H9 (cell line): ENCODE measurements around the gene GRIK4. TPM values are rescaled to one million over a fixed set of nuclear protein-coding genes. Genes with fewer than 3 reads are reported as not detected.

ENCODE experiments used
- DNase-seq: peaks from one replicate; pipeline ENCODE4 v3.0.0-alpha.2; 2017
- H2AFZ ChIP-seq: one replicate; pipeline ENCODE4 v1.6.1; 2013; ENCODE audit warnings: mild to moderate bottlenecking, low read length, control low read depth, moderate library complexity
- H2AK5ac ChIP-seq: 2 replicates; pipeline ENCODE4 v1.6.1; 2013; ENCODE audit warnings: low read length, control low read depth, mixed read lengths; ENCODE audit not compliant: insufficient read length
- H2BK120ac ChIP-seq: one replicate; pipeline ENCODE4 v1.6.1; 2013; ENCODE audit warnings: low read depth, mild to moderate bottlenecking, low read length, control low read depth, inconsistent platforms; ENCODE audit not compliant: poor library complexity, severe bottlenecking
- H2BK12ac ChIP-seq: 2 replicates; pipeline ENCODE4 v1.6.1; 2013; ENCODE audit warnings: low read length, control low read depth, mixed read lengths, low read depth; ENCODE audit not compliant: insufficient read length
- H2BK15ac ChIP-seq: 2 replicates; pipeline ENCODE4 v1.6.1; 2013; ENCODE audit warnings: low read depth, low read length, control low read depth
- H2BK20ac ChIP-seq: one replicate; pipeline ENCODE4 v1.6.1; 2013; ENCODE audit warnings: low read depth, mild to moderate bottlenecking, low read length, control low read depth, inconsistent platforms; ENCODE audit not compliant: poor library complexity, severe bottlenecking
- H2BK5ac ChIP-seq: 2 replicates; pipeline ENCODE4 v1.6.1; 2013; ENCODE audit warnings: low read length, control low read depth, mixed read lengths; ENCODE audit not compliant: insufficient read length
- H3K14ac ChIP-seq: 2 replicates; pipeline ENCODE4 v1.6.1; 2013; ENCODE audit warnings: low read length, control low read depth; ENCODE audit not compliant: insufficient read depth
- H3K18ac ChIP-seq: 2 replicates; pipeline ENCODE4 v1.6.1; 2013; ENCODE audit warnings: low read depth, mild to moderate bottlenecking, mixed read lengths, low read length, control low read depth; ENCODE audit not compliant: insufficient read length
- H3K23ac ChIP-seq: 2 replicates; pipeline ENCODE4 v1.6.1; 2013; ENCODE audit warnings: low read length, control low read depth, mixed read lengths, low read depth; ENCODE audit not compliant: insufficient read length
- H3K23me2 ChIP-seq: 2 replicates; pipeline ENCODE4 v1.6.1; 2013; ENCODE audit warnings: low read depth, mild to moderate bottlenecking, mixed read lengths, low read length, control low read depth; ENCODE audit not compliant: insufficient read length, poor library complexity, severe bottlenecking
- H3K27ac ChIP-seq: 2 replicates; pipeline ENCODE4 v1.5.1; 2013; ENCODE audit warnings: low read length, control low read depth, mixed read lengths, low read depth; ENCODE audit not compliant: insufficient read length
- H3K27me3 ChIP-seq: 2 replicates; pipeline ENCODE4 v1.6.1; 2013; ENCODE audit warnings: low read length, control low read depth, inconsistent platforms; ENCODE audit not compliant: insufficient read depth
- H3K4ac ChIP-seq: 2 replicates; pipeline ENCODE4 v1.6.1; 2013; ENCODE audit warnings: low read depth, mild to moderate bottlenecking, control low read depth, inconsistent platforms, low read length, moderate library complexity
- H3K4me1 ChIP-seq: 2 replicates; pipeline ENCODE4 v1.6.1; 2013; ENCODE audit warnings: low read length, control low read depth, inconsistent platforms; ENCODE audit not compliant: insufficient read depth
- H3K4me2 ChIP-seq: 2 replicates; pipeline ENCODE4 v1.6.1; 2013; ENCODE audit warnings: low read length, control low read depth, mixed read lengths; ENCODE audit not compliant: insufficient read length, insufficient read depth
- H3K56ac ChIP-seq: 2 replicates; pipeline ENCODE4 v1.6.1; 2013; ENCODE audit warnings: low read depth, mild to moderate bottlenecking, mixed read lengths, low read length, control low read depth; ENCODE audit not compliant: insufficient read length
- H3K79me1 ChIP-seq: 2 replicates; pipeline ENCODE4 v1.6.1; 2013; ENCODE audit warnings: low read depth, mild to moderate bottlenecking, moderate library complexity, low read length, control low read depth, inconsistent platforms; ENCODE audit not compliant: insufficient read depth, poor library complexity, severe bottlenecking
- H3K79me2 ChIP-seq: 2 replicates; pipeline ENCODE4 v1.6.1; 2013; ENCODE audit warnings: low read length, control low read depth, inconsistent platforms; ENCODE audit not compliant: insufficient read depth
- H3K9ac ChIP-seq: 2 replicates; pipeline ENCODE4 v1.6.1; 2013; ENCODE audit warnings: low read length, control low read depth, mixed read lengths; ENCODE audit not compliant: insufficient read length; ENCODE audit errors: extremely low read depth
- H3K9me3 ChIP-seq: one replicate; pipeline ENCODE4 v1.6.1; 2013; ENCODE audit warnings: low read depth, low read length, inconsistent platforms; ENCODE audit not compliant: control insufficient read depth
- H3T11ph ChIP-seq: one replicate; pipeline ENCODE4 v1.6.1; 2013; ENCODE audit warnings: mild to moderate bottlenecking, low read length, control low read depth, inconsistent platforms
- H4K20me1 ChIP-seq: one replicate; pipeline ENCODE4 v1.6.1; 2013; ENCODE audit not compliant: control insufficient read depth, insufficient read length, insufficient read depth
- H4K5ac ChIP-seq: 2 replicates; pipeline ENCODE4 v1.6.1; 2013; ENCODE audit warnings: low read depth, mild to moderate bottlenecking, mixed read lengths, low read length, control low read depth; ENCODE audit not compliant: insufficient read length
- H4K8ac ChIP-seq: replicated peaks from 2 replicates; pipeline ENCODE4 v1.6.1; 2013; ENCODE audit warnings: low read length, control low read depth, mixed read lengths, low read depth; ENCODE audit not compliant: insufficient read length
- H4K91ac ChIP-seq: 2 replicates; pipeline ENCODE4 v1.6.1; 2013; ENCODE audit warnings: low read depth, mild to moderate bottlenecking, moderate library complexity, mixed read lengths, low read length, control low read depth; ENCODE audit not compliant: insufficient read length
- H3K27ac Mint-ChIP-seq, 3 experiments: 2 replicates in 2 of 3; 3 replicates in 1 of 3; pipeline ENCODE4 v1.8.0; 2020 to 2021; ENCODE audit warnings: mixed read lengths in 3 of 3, mild to moderate bottlenecking in 1 of 3, moderate library complexity in 1 of 3
- H3K27me3 Mint-ChIP-seq: 2 replicates; pipeline ENCODE4 v1.8.0; 2021; ENCODE audit warnings: low read depth, mild to moderate bottlenecking, moderate library complexity, mixed read lengths
- H3K36me3 Mint-ChIP-seq, 3 experiments: 2 replicates in 2 of 3; 3 replicates in 1 of 3; pipeline ENCODE4 v1.8.0; 2020 to 2021; ENCODE audit warnings: low read depth in 3 of 3, mixed read lengths in 3 of 3; ENCODE audit not compliant: insufficient read depth in 1 of 3
- H3K4me1 Mint-ChIP-seq, 2 experiments: 2 replicates each; pipeline ENCODE4 v1.8.0; 2020; ENCODE audit warnings: mixed read lengths in 2 of 2
- H3K4me3 Mint-ChIP-seq, 2 experiments: 2 replicates in 1 of 2; 3 replicates in 1 of 2; pipeline ENCODE4 v1.8.0; 2020 to 2021; ENCODE audit warnings: mild to moderate bottlenecking in 2 of 2, mixed read lengths in 2 of 2, moderate library complexity in 1 of 2
- H3K9me3 Mint-ChIP-seq, 2 experiments: 2 replicates in 1 of 2; 3 replicates in 1 of 2; pipeline ENCODE4 v1.8.0; 2020; ENCODE audit warnings: mild to moderate bottlenecking in 2 of 2, mixed read lengths in 2 of 2, moderate library complexity in 1 of 2
- CTCF ChIP-seq: fragments of 200-600 bp; sonication (generic); conservative IDR thresholded peaks from 3 replicates; pipeline ENCODE4 v1.8.0; 2021; ENCODE audit warnings: antibody characterized with exemption, mild to moderate bottlenecking
- WGBS: extraction: QIAGEN DNeasy Blood & Tissue Kit; methylation state at CpG from one replicate; pipeline ENCODE4 v1.1.7; 2013; ENCODE audit warnings: missing lambda C conversion rate, low lambda C conversion rate, mixed read lengths; ENCODE audit not compliant: insufficient read length; ENCODE audit errors: extremely low coverage; 5-methylcytosine and 5-hydroxymethylcytosine counted together
- total RNA-seq: library from RNA; stranded (reverse); gene quantifications from 2 replicates; pipeline ENCODE4 v1.2.1, GENCODE V29; 2021

The GRIK4 gene
- total RNA-seq, 1 experiment from 2014 or later: 2.3 TPM

GRCh38 chr11:120810251-120810650 lies 298.7 kb downstream of the GRIK4 start:
- Histone ChIP-seq H2BK12ac (no peak overlapping the region), H2AFZ (no peak overlapping the region), H3K79me1 (no peaks in the 10 kb centered on the region), H2BK120ac (no peak overlapping the region), H2BK20ac (no peak overlapping the region), H3K27ac (no peak overlapping the region), H2AK5ac (no peak overlapping the region), H3K4me1 (peaks cover 8% of the 10 kb centered on the region; the same call in 1 of the 2 replicates), H3K9me3 (no peaks in the 10 kb centered on the region), H3K14ac (no peak overlapping the region), H3K79me2 (no peaks in the 10 kb centered on the region), H3K27me3 (no peaks in the 10 kb centered on the region), H3K4me2 (no peak overlapping the region), H3K9ac (no peak overlapping the region), H3K18ac (no peak overlapping the region), H4K91ac (no peak overlapping the region), H4K8ac (no peak overlapping the region), H2BK15ac (no peak overlapping the region), H3K23me2 (no peaks in the 10 kb centered on the region), H4K5ac (no peak overlapping the region), H4K20me1 (peaks cover 3% of the 10 kb centered on the region), H3K56ac (no peak overlapping the region), H3K4ac (no peak overlapping the region), H2BK5ac (no peak overlapping the region), H3K23ac (no peak overlapping the region), H3T11ph (no peak overlapping the region)
- Mint-ChIP-seq H3K36me3 (no peaks in the 10 kb centered on the region), H3K4me1 (peaks cover 24 to 35% of the 10 kb centered on the region in 2 experiments), H3K4me3 (no peak overlapping the region), H3K27me3 (peaks cover under 1% of the 10 kb centered on the region), H3K9me3 (no peaks in the 10 kb centered on the region), H3K27ac (peak overlapping the region in 1 of 3 experiments; percentile 44; a peak in 1 of 7 replicates)
- no peak for TF ChIP-seq CTCF
- no CpG with 5 or more reads among the region's 2 CpGs for WGBS
- DNase-seq: no peak
